H9 (cell line): Measurements from ENCODE around the gene CACNA1I. TPM values are rescaled to one million over a fixed set of nuclear protein-coding genes. Genes with fewer than 3 reads are reported as not detected.

ENCODE experiments used
- DNase-seq: peaks from one replicate; pipeline ENCODE4 v3.0.0-alpha.2; 2017
- H2AFZ ChIP-seq: one replicate; pipeline ENCODE4 v1.6.1; 2013; ENCODE audit warnings: mild to moderate bottlenecking, low read length, control low read depth, moderate library complexity
- H2AK5ac ChIP-seq: 2 replicates; pipeline ENCODE4 v1.6.1; 2013; ENCODE audit warnings: low read length, control low read depth, mixed read lengths; ENCODE audit not compliant: insufficient read length
- H2BK120ac ChIP-seq: one replicate; pipeline ENCODE4 v1.6.1; 2013; ENCODE audit warnings: low read depth, mild to moderate bottlenecking, low read length, control low read depth, inconsistent platforms; ENCODE audit not compliant: poor library complexity, severe bottlenecking
- H2BK12ac ChIP-seq: 2 replicates; pipeline ENCODE4 v1.6.1; 2013; ENCODE audit warnings: low read length, control low read depth, mixed read lengths, low read depth; ENCODE audit not compliant: insufficient read length
- H2BK15ac ChIP-seq: 2 replicates; pipeline ENCODE4 v1.6.1; 2013; ENCODE audit warnings: low read depth, low read length, control low read depth
- H2BK20ac ChIP-seq: one replicate; pipeline ENCODE4 v1.6.1; 2013; ENCODE audit warnings: low read depth, mild to moderate bottlenecking, low read length, control low read depth, inconsistent platforms; ENCODE audit not compliant: poor library complexity, severe bottlenecking
- H2BK5ac ChIP-seq: 2 replicates; pipeline ENCODE4 v1.6.1; 2013; ENCODE audit warnings: low read length, control low read depth, mixed read lengths; ENCODE audit not compliant: insufficient read length
- H3K14ac ChIP-seq: 2 replicates; pipeline ENCODE4 v1.6.1; 2013; ENCODE audit warnings: low read length, control low read depth; ENCODE audit not compliant: insufficient read depth
- H3K18ac ChIP-seq: 2 replicates; pipeline ENCODE4 v1.6.1; 2013; ENCODE audit warnings: low read depth, mild to moderate bottlenecking, mixed read lengths, low read length, control low read depth; ENCODE audit not compliant: insufficient read length
- H3K23ac ChIP-seq: 2 replicates; pipeline ENCODE4 v1.6.1; 2013; ENCODE audit warnings: low read length, control low read depth, mixed read lengths, low read depth; ENCODE audit not compliant: insufficient read length
- H3K23me2 ChIP-seq: 2 replicates; pipeline ENCODE4 v1.6.1; 2013; ENCODE audit warnings: low read depth, mild to moderate bottlenecking, mixed read lengths, low read length, control low read depth; ENCODE audit not compliant: insufficient read length, poor library complexity, severe bottlenecking
- H3K27ac ChIP-seq: 2 replicates; pipeline ENCODE4 v1.5.1; 2013; ENCODE audit warnings: low read length, control low read depth, mixed read lengths, low read depth; ENCODE audit not compliant: insufficient read length
- H3K27me3 ChIP-seq: 2 replicates; pipeline ENCODE4 v1.6.1; 2013; ENCODE audit warnings: low read length, control low read depth, inconsistent platforms; ENCODE audit not compliant: insufficient read depth
- H3K4ac ChIP-seq: 2 replicates; pipeline ENCODE4 v1.6.1; 2013; ENCODE audit warnings: low read depth, mild to moderate bottlenecking, control low read depth, inconsistent platforms, low read length, moderate library complexity
- H3K4me1 ChIP-seq: 2 replicates; pipeline ENCODE4 v1.6.1; 2013; ENCODE audit warnings: low read length, control low read depth, inconsistent platforms; ENCODE audit not compliant: insufficient read depth
- H3K4me2 ChIP-seq: 2 replicates; pipeline ENCODE4 v1.6.1; 2013; ENCODE audit warnings: low read length, control low read depth, mixed read lengths; ENCODE audit not compliant: insufficient read length, insufficient read depth
- H3K56ac ChIP-seq: 2 replicates; pipeline ENCODE4 v1.6.1; 2013; ENCODE audit warnings: low read depth, mild to moderate bottlenecking, mixed read lengths, low read length, control low read depth; ENCODE audit not compliant: insufficient read length
- H3K79me1 ChIP-seq: 2 replicates; pipeline ENCODE4 v1.6.1; 2013; ENCODE audit warnings: low read depth, mild to moderate bottlenecking, moderate library complexity, low read length, control low read depth, inconsistent platforms; ENCODE audit not compliant: insufficient read depth, poor library complexity, severe bottlenecking
- H3K79me2 ChIP-seq: 2 replicates; pipeline ENCODE4 v1.6.1; 2013; ENCODE audit warnings: low read length, control low read depth, inconsistent platforms; ENCODE audit not compliant: insufficient read depth
- H3K9ac ChIP-seq: 2 replicates; pipeline ENCODE4 v1.6.1; 2013; ENCODE audit warnings: low read length, control low read depth, mixed read lengths; ENCODE audit not compliant: insufficient read length; ENCODE audit errors: extremely low read depth
- H3K9me3 ChIP-seq: one replicate; pipeline ENCODE4 v1.6.1; 2013; ENCODE audit warnings: low read depth, low read length, inconsistent platforms; ENCODE audit not compliant: control insufficient read depth
- H3T11ph ChIP-seq: one replicate; pipeline ENCODE4 v1.6.1; 2013; ENCODE audit warnings: mild to moderate bottlenecking, low read length, control low read depth, inconsistent platforms
- H4K20me1 ChIP-seq: one replicate; pipeline ENCODE4 v1.6.1; 2013; ENCODE audit not compliant: control insufficient read depth, insufficient read length, insufficient read depth
- H4K5ac ChIP-seq: 2 replicates; pipeline ENCODE4 v1.6.1; 2013; ENCODE audit warnings: low read depth, mild to moderate bottlenecking, mixed read lengths, low read length, control low read depth; ENCODE audit not compliant: insufficient read length
- H4K8ac ChIP-seq: replicated peaks from 2 replicates; pipeline ENCODE4 v1.6.1; 2013; ENCODE audit warnings: low read length, control low read depth, mixed read lengths, low read depth; ENCODE audit not compliant: insufficient read length
- H4K91ac ChIP-seq: 2 replicates; pipeline ENCODE4 v1.6.1; 2013; ENCODE audit warnings: low read depth, mild to moderate bottlenecking, moderate library complexity, mixed read lengths, low read length, control low read depth; ENCODE audit not compliant: insufficient read length
- H3K27ac Mint-ChIP-seq, 3 experiments: 2 replicates in 2 of 3; 3 replicates in 1 of 3; pipeline ENCODE4 v1.8.0; 2020 to 2021; ENCODE audit warnings: mixed read lengths in 3 of 3, mild to moderate bottlenecking in 1 of 3, moderate library complexity in 1 of 3
- H3K27me3 Mint-ChIP-seq: 2 replicates; pipeline ENCODE4 v1.8.0; 2021; ENCODE audit warnings: low read depth, mild to moderate bottlenecking, moderate library complexity, mixed read lengths
- H3K36me3 Mint-ChIP-seq, 3 experiments: 2 replicates in 2 of 3; 3 replicates in 1 of 3; pipeline ENCODE4 v1.8.0; 2020 to 2021; ENCODE audit warnings: low read depth in 3 of 3, mixed read lengths in 3 of 3; ENCODE audit not compliant: insufficient read depth in 1 of 3
- H3K4me1 Mint-ChIP-seq, 2 experiments: 2 replicates each; pipeline ENCODE4 v1.8.0; 2020; ENCODE audit warnings: mixed read lengths in 2 of 2
- H3K4me3 Mint-ChIP-seq, 2 experiments: 2 replicates in 1 of 2; 3 replicates in 1 of 2; pipeline ENCODE4 v1.8.0; 2020 to 2021; ENCODE audit warnings: mild to moderate bottlenecking in 2 of 2, mixed read lengths in 2 of 2, moderate library complexity in 1 of 2
- H3K9me3 Mint-ChIP-seq, 2 experiments: 2 replicates in 1 of 2; 3 replicates in 1 of 2; pipeline ENCODE4 v1.8.0; 2020; ENCODE audit warnings: mild to moderate bottlenecking in 2 of 2, mixed read lengths in 2 of 2, moderate library complexity in 1 of 2
- CTCF ChIP-seq: fragments of 200-600 bp; sonication (generic); conservative IDR thresholded peaks from 3 replicates; pipeline ENCODE4 v1.8.0; 2021; ENCODE audit warnings: antibody characterized with exemption, mild to moderate bottlenecking
- WGBS: extraction: QIAGEN DNeasy Blood & Tissue Kit; methylation state at CpG from one replicate; pipeline ENCODE4 v1.1.7; 2013; ENCODE audit warnings: missing lambda C conversion rate, low lambda C conversion rate, mixed read lengths; ENCODE audit not compliant: insufficient read length; ENCODE audit errors: extremely low coverage; 5-methylcytosine and 5-hydroxymethylcytosine counted together
- total RNA-seq: library from RNA; stranded (reverse); gene quantifications from 2 replicates; pipeline ENCODE4 v1.2.1, GENCODE V29; 2021

The CACNA1I gene
- total RNA-seq, 1 experiment from 2014 or later: 0.50 TPM

GRCh38 chr22:39625569-39626537, 55.3 kb downstream of the CACNA1I start:
- H3K79me1 ChIP-seq: no peaks in the 10 kb centered on the region
- H3K79me2 ChIP-seq: no peaks in the 10 kb centered on the region
- Mint-ChIP-seq H3K9me3 (no peaks in the 10 kb centered on the region), H3K4me1 (peaks cover 19 to 37% of the 10 kb centered on the region in 2 experiments), H3K27me3 (peaks cover 9% of the 10 kb centered on the region), H3K36me3 (no peaks in the 10 kb centered on the region), H3K27ac (peak overlapping the region in 1 of 3 experiments; percentile 26; a peak in 1 of 7 replicates), H3K4me3 (no peak overlapping the region; a peak in 1 of 5 replicates)
- no peak overlapping the region for H4K5ac ChIP-seq
- WGBS: no CpG with 5 or more reads among the region's 22 CpGs
- no peak overlapping the region for H2BK12ac ChIP-seq
- no peak overlapping the region for H2AK5ac ChIP-seq
- H2BK5ac ChIP-seq: no peak overlapping the region
- no peak overlapping the region for H3K27ac ChIP-seq
- no peak overlapping the region for H2BK20ac ChIP-seq
- H3K23ac ChIP-seq: no peak overlapping the region
- H3K56ac ChIP-seq: no peak overlapping the region
- no peak overlapping the region; the same call in 1 of the 2 replicates for H3K14ac ChIP-seq
- no peak overlapping the region for H3K9ac ChIP-seq
- no peak for DNase-seq
- no peak overlapping the region for H3K4me2 ChIP-seq
- H2BK15ac ChIP-seq: no peak overlapping the region
- no peaks in the 10 kb centered on the region for H3K23me2 ChIP-seq
- no peaks in the 10 kb centered on the region for H3K9me3 ChIP-seq
- TF ChIP-seq CTCF: no peak
- no peak overlapping the region for H2BK120ac ChIP-seq
- H3K4me1 ChIP-seq: 0 out of 2 replicates have a peak, but pooled peaks cover 5% of the 10 kb centered on the region
- no peak overlapping the region for H3K18ac ChIP-seq
- no peak overlapping the region for H4K91ac ChIP-seq
- H4K8ac ChIP-seq: no peak overlapping the region
- H3K4ac ChIP-seq: no peak overlapping the region
- no peak overlapping the region for H3T11ph ChIP-seq
- H4K20me1 ChIP-seq: no peaks in the 10 kb centered on the region
- no peak overlapping the region for H2AFZ ChIP-seq
- no peaks in the 10 kb centered on the region; the same call in 1 of the 2 replicates for H3K27me3 ChIP-seq
